SU-DHL-6 (cell line): ENCODE results near the gene CUBN.

Experiments used
- H2AFZ ChIP-seq: fragments of 200-600 bp; sonication (generic); 2 replicates; pipeline ENCODE4 v1.6.1; 2014; ENCODE audit warnings: low read depth, mild to moderate bottlenecking, moderate library complexity, mixed read lengths, antibody characterized with exemption, low read length; ENCODE audit not compliant: severe bottlenecking
- H3F3A ChIP-seq: fragments of 200-600 bp; shearing (Covaris generic); 2 replicates; pipeline ENCODE4 v1.6.0; 2016; ENCODE audit warnings: antibody characterized with exemption, mild to moderate bottlenecking; ENCODE audit not compliant: insufficient read depth
- H3K27ac ChIP-seq: fragments of 200-600 bp; sonication (generic); 2 replicates; pipeline ENCODE4 v1.5.1; 2016; ENCODE audit warnings: low read depth, mild to moderate bottlenecking, low read length, moderate library complexity, mixed read lengths
- H3K27me3 ChIP-seq: fragments of 200-600 bp; sonication (generic), shearing (Covaris generic); 2 replicates; pipeline ENCODE4 v1.6.0; 2014; ENCODE audit warnings: mild to moderate bottlenecking, low read length
- H3K36me3 ChIP-seq: fragments of 200-600 bp; sonication (generic); 2 replicates; pipeline ENCODE4 v1.6.1; 2014; ENCODE audit warnings: mild to moderate bottlenecking, low read length, mixed read lengths
- H3K4me2 ChIP-seq: fragments of 300-600, 200-600 bp; shearing (Covaris generic), sonication (generic); 2 replicates; pipeline ENCODE4 v1.6.0; 2014; ENCODE audit warnings: low read length, low read depth, mild to moderate bottlenecking; ENCODE audit not compliant: poor library complexity, severe bottlenecking
- H3K4me3 ChIP-seq: fragments of 200-600 bp; sonication (generic); 2 replicates; pipeline ENCODE4 v1.5.1; 2014; ENCODE audit warnings: antibody characterized with exemption, low read length, mild to moderate bottlenecking, mixed read lengths; ENCODE audit not compliant: insufficient read depth, poor library complexity, severe bottlenecking
- H3K79me2 ChIP-seq: fragments of 200-600 bp; sonication (generic); 2 replicates; pipeline ENCODE4 v1.6.1; 2014; ENCODE audit warnings: mild to moderate bottlenecking, low read length, moderate library complexity; ENCODE audit not compliant: insufficient read depth
- H3K9ac ChIP-seq: fragments of 200-600 bp; sonication (generic); 2 replicates; pipeline ENCODE4 v1.7.0; 2014; ENCODE audit warnings: mild to moderate bottlenecking, low read length
- H3K9me2 ChIP-seq: fragments of 200-600 bp; sonication (generic); replicated peaks from 2 replicates; pipeline ENCODE4 v1.6.1; 2014; ENCODE audit warnings: low read length; ENCODE audit not compliant: insufficient read depth
- H3K9me3 ChIP-seq: fragments of 200-600 bp; sonication (generic); 2 replicates; pipeline ENCODE4 v1.6.1; 2014; ENCODE audit warnings: low read length, mixed read lengths; ENCODE audit not compliant: insufficient read depth
- H4K20me1 ChIP-seq: fragments of 200-600 bp; sonication (generic); 2 replicates; pipeline ENCODE4 v1.6.1; 2014; ENCODE audit warnings: low read depth, mild to moderate bottlenecking, antibody characterized with exemption, low read length, moderate library complexity, mixed read lengths
- EZH2phosphoT487 ChIP-seq: fragments of 200-600 bp; sonication (generic), shearing (Covaris generic); conservative IDR thresholded peaks from 2 replicates; pipeline ENCODE4 v1.6.1; 2018; ENCODE audit warnings: mild to moderate bottlenecking, antibody characterized with exemption, low read length, moderate library complexity, mixed read lengths
- TF ChIP-seq, protein P1 (sequence below): fragments of 200-600 bp; sonication (generic); IDR thresholded peaks from one replicate; pipeline ENCODE4 v1.5.1; 2017; ENCODE audit warnings: antibody characterized with exemption, mild to moderate bottlenecking, low read length, moderate library complexity; ENCODE audit not compliant: insufficient read depth, poor library complexity, severe bottlenecking

Gene CUBN

GRCh38 chr10:17101910-17102266 is 27.7 kb downstream of the CUBN start:
- no peak overlapping the region for H2AFZ ChIP-seq
- no peak overlapping the region for H3K4me2 ChIP-seq
- TF ChIP-seq, protein P1, sequence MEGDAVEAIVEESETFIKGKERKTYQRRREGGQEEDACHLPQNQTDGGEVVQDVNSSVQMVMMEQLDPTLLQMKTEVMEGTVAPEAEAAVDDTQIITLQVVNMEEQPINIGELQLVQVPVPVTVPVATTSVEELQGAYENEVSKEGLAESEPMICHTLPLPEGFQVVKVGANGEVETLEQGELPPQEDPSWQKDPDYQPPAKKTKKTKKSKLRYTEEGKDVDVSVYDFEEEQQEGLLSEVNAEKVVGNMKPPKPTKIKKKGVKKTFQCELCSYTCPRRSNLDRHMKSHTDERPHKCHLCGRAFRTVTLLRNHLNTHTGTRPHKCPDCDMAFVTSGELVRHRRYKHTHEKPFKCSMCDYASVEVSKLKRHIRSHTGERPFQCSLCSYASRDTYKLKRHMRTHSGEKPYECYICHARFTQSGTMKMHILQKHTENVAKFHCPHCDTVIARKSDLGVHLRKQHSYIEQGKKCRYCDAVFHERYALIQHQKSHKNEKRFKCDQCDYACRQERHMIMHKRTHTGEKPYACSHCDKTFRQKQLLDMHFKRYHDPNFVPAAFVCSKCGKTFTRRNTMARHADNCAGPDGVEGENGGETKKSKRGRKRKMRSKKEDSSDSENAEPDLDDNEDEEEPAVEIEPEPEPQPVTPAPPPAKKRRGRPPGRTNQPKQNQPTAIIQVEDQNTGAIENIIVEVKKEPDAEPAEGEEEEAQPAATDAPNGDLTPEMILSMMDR: no peak
- no peak for TF ChIP-seq EZH2phosphoT487
- H4K20me1 ChIP-seq: no peaks in the 10 kb centered on the region
- H3K9me2 ChIP-seq: no peaks in the 10 kb centered on the region
- no peaks in the 10 kb centered on the region for H3K36me3 ChIP-seq
- H3K27me3 ChIP-seq: no peaks in the 10 kb centered on the region
- H3K79me2 ChIP-seq: no peaks in the 10 kb centered on the region
- no peak overlapping the region for H3K27ac ChIP-seq
- H3F3A ChIP-seq: no peaks in the 10 kb centered on the region
- no peak overlapping the region for H3K9ac ChIP-seq
- no peaks in the 10 kb centered on the region for H3K9me3 ChIP-seq
- no peak overlapping the region for H3K4me3 ChIP-seq

DNA sequence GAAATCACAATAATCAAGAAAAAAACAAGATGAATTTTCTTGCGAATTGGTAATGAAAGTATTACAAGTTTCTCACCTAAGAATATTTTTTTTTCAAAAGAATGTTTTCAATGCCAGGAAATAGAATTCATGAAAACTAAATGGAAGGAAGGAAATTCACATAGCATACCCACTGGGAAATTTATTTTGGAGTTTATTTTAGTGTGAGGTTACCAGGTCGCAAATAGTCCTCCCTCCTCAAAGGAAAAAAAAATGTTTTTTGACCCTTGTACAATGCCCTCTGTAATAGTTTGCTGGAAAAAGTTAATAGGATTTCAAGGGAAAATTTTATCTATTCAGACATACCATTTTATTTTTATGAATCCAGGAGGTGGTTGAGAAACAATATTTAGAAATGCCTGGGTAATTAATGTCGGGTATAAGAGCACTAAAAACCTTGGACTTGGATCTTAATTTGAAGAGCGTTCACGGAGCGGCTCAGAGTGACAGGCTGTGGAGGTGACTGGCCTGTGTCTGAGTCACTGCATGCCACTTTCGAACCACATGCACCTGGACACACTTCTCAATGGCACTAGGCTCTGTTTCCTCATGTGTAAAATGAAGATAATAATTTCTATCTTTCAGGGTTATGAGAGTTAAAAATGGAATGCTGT is 28.2 kb downstream of the CUBN start:
- H3K9me3 ChIP-seq: no peaks in the 10 kb centered on the region
- H3F3A ChIP-seq: no peaks in the 10 kb centered on the region
- no peaks in the 10 kb centered on the region for H3K79me2 ChIP-seq
- H3K9ac ChIP-seq: no peak overlapping the region
- TF ChIP-seq, protein P1: no peak
- TF ChIP-seq EZH2phosphoT487: no peak
- H3K4me3 ChIP-seq: no peak overlapping the region
- H4K20me1 ChIP-seq: no peaks in the 10 kb centered on the region
- H3K27me3 ChIP-seq: no peaks in the 10 kb centered on the region
- no peaks in the 10 kb centered on the region for H3K9me2 ChIP-seq
- H3K36me3 ChIP-seq: no peaks in the 10 kb centered on the region
- H3K27ac ChIP-seq: no peak overlapping the region
- no peak overlapping the region for H2AFZ ChIP-seq
- H3K4me2 ChIP-seq: no peak overlapping the region

- no peak overlapping the region for H3K4me3 ChIP-seq
- H3K27me3 ChIP-seq: no peaks in the 10 kb centered on the region
- no peak overlapping the region for H3K9ac ChIP-seq
- no peak overlapping the region for H3K4me2 ChIP-seq
- H3K27ac ChIP-seq: no peak overlapping the region
- no peaks in the 10 kb centered on the region for H3K9me3 ChIP-seq
- TF ChIP-seq EZH2phosphoT487: no peak
- TF ChIP-seq, protein P1: no peak
- H3K9me2 ChIP-seq: no peaks in the 10 kb centered on the region
- no peaks in the 10 kb centered on the region for H3K36me3 ChIP-seq
- H3F3A ChIP-seq: no peaks in the 10 kb centered on the region
- no peaks in the 10 kb centered on the region for H3K79me2 ChIP-seq
- H2AFZ ChIP-seq: no peak overlapping the region
- no peaks in the 10 kb centered on the region for H4K20me1 ChIP-seq
Measured at GRCh38 chr10:17100586-17100985, 29.0 kb downstream of the CUBN start.
